Measurements from ENCODE around the gene SLC25A39.

SLC25A39 gene

GRCh38 chr17:44272321-44272951 is 52.2 kb downstream of the SLC25A39 start:
- no peak for DNase-seq

All from SW 1271 (cell line).